Activated CD8-positive, alpha-beta memory T cell treated with anti-CD3 and anti-CD28 coated beads, Interleukin-2, amount 50 U/mL, for 1 hour (primary cell): ENCODE measurements around the gene SLC1A2.
A peak's percentile ranks its signal among the peaks of the same experiment; 100 is the strongest.

Experiments
- DNase-seq: peaks from one replicate; pipeline ENCODE4 v3.0.0-alpha.2; 2020; ENCODE audit errors: extremely low read depth

SLC1A2 gene

DNA sequence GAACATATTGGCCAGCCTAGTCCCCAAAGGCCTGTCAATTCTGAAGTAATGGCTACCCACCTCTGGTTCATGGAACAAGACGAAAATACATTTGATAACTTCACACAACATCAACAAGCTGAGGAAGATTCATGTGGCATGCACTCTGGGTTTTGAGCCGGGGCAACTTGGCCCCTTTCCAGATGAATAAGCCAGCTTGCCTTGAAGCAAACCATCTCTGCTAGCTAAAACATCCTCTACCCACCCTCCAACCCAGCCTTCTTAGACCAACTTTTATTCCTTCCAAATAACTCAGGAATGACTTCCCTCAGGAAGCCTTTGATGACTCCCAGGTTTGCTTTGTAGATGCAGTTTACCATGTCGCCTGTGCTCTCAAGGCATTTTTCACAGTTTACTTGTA is 94.4 kb downstream of the SLC1A2 start:
- no peak for DNase-seq

DNA sequence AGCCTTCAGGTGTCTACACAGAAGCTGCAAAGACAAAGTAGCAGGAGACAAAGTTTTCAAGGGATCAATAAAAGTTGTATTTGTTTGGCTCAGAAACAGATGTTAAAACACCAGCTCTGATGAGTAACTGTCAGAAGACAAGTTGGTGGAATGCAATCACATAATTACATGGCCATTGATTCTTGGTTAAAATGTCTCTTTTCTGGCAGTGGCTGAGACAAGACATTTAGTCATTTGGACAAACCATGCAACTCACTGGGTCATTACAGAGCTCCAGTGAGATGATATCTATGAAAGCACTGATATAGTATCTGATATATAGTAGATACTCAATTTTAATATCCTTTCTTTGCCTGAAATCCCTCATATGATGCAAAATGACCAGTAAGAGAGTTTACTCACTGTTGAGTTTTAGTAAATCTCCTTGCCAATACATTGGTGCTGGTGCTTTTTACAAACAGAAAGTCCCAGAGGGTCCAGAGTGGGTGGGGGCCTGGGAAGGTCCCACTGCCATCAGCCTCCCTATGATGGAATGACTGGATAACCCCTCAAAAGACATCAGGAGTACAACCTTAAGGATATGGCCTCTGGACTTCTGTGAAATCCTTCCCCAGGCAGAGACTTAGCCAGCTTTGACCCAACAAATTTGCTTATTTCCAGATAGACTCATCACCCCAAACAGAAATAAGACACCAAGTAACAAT is 95.0 kb downstream of the SLC1A2 start:
- no peak for DNase-seq

GRCh38 chr11:35323076-35323868 is 96.1 kb downstream of the SLC1A2 start:
- DNase-seq, result no peak

GRCh38 chr11:35322318-35322979 is 96.9 kb downstream of the SLC1A2 start:
- no peak for DNase-seq

DNA sequence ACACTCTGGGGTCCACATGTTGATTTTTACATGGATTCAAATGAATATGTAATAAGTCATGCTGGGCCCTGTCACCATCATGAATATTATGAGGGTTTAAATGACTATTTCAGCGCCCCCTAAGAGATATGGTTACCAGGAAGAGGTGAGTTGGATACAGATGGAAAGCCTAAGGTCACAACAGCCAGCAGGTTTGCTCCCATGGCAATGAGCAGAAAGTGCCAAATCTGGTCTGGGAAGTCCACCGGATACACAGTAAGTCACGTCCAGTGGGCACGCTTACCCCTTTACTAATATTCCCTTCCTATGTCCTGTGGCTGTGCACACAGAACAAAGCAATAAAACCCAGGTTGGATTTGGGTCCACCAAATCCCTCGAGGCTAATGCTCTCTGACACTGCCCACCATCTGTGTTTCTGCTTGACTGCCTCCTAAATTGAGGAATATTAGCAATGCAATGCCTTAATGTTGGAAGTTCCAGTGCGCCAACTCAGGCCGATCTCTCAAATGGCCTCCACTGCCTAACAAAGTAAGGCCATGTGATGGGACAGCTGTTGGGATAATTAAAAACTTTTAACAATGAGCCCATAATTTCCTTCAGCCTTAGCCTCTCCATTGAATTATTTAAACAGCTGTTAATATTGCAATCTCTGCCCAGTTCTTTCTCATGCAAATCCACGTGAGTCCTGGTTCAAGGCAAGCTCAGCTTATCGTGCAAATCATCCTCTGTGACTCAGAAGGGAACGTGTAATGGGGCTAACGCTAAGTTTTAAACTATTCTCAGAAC is 97.6 kb downstream of the SLC1A2 start:
- no peak for DNase-seq

GRCh38 chr11:35321111-35321510 is 98.2 kb downstream of the SLC1A2 start:
- no peak for DNase-seq

GRCh38 chr11:35318977-35319925 is 100.1 kb downstream of the SLC1A2 start:
- DNase-seq, result no peak

- DNase-seq, result no peak
Measured at GRCh38 chr11:35318309-35318708, 101.0 kb downstream of the SLC1A2 start.

GRCh38 chr11:35317253-35317652 is 102.1 kb downstream of the SLC1A2 start:
- DNase-seq, result no peak

DNA sequence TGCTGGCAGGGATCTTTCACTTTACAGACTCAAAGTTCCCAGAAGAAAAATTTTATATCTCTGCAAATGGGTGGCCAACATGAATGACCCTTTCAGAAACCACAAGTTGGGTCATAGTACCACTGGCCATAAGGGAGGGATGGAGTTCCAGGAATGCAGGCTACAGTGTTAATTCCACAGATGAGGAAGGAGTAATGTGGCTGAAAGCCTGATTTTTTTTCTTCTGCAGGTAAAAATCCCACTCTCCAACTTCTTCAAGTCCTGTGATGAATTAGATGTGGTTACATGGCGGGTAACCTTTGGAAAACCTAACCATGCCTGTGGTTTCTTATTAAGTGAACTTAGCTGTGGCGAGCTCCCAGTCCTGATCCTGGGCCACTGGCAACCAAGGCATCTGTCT is 103.2 kb downstream of the SLC1A2 start:
- DNase-seq, result no peak

GRCh38 chr11:35313760-35314153 is 105.6 kb downstream of the SLC1A2 start:
- DNase-seq, result no peak

- no peak for DNase-seq
Measured at GRCh38 chr11:35313066-35313759, 106.1 kb downstream of the SLC1A2 start.

DNA sequence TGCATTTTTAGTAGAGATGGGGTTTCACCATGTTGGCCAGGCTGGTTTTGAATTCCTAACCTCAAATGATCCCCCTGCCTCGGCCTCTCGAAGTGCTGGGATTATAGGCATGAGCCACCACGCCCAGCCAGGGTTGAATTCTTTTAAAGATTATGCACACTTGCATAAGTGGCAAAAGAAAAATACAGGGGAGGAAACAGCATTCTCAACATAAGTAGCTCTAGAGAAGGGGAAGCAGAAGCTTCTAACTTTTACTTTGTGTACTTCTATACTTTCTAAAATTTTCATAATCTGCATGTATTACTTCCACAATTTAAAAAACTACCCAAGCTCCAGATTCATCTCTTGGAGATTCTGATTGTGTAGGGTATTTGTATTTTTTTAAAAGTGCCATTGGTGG is 108.0 kb downstream of the SLC1A2 start:
- DNase-seq, result no peak

DNA sequence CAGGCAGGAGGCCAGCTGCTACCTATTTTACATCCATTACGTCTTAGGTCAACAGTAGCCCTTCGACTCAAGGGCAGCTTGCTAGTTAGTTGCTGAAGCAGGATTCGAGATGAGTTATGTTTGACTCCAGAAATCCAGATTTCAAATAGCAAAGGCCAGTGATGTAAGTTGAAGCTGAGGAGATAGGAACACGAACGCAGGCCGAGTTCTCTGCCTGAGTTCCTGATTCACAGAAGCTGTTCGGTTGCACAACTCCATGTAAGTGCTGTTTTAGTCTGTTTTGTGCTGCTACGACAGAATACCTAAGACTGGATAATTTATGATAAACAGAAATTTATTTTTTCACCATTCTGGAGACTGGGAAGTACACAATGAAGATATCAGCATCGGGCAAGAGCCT is 111.2 kb downstream of the SLC1A2 start:
- no peak for DNase-seq

- no peak for DNase-seq
Measured at GRCh38 chr11:35307221-35307621, 112.1 kb downstream of the SLC1A2 start.

- DNase-seq, result peak; percentile 12
Measured at GRCh38 chr11:35305670-35306382, 113.5 kb downstream of the SLC1A2 start.

- no peak for DNase-seq
Measured at GRCh38 chr11:35304900-35305460, 114.4 kb downstream of the SLC1A2 start.

DNA sequence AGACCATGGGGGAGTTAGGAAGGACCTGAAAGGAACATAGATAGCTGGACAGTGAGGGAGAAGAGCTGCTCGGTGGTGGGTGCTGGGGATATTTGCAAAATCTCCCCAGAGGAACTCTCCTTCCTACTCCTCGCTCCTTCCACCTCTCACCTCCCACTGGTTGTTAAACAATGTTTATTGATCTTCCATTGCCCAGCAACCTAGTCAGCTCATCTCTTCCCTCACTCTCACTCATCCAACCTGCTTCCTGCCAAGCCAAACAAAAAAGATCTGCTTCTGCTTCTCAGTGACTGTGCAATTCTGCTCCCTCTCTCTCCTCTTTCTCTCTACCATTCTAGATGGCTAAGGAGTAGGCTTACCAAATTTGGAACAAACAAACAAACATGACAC is 115.0 kb downstream of the SLC1A2 start:
- no peak for DNase-seq
